Esophagus muscularis mucosa (tissue), 4 donors: ENCODE data around the gene FKBP5. TPM values are rescaled to one million over a fixed set of nuclear protein-coding genes. Genes with fewer than 3 reads are reported as not detected.

Experiments used
- DNase-seq: peaks from one replicate; pipeline ENCODE4 v3.0.0-alpha.2; 2017; ENCODE audit errors: extremely low spot score
- H3K27ac ChIP-seq, 4 donors: fragments of 200-600 bp; sonication (generic); replicated peaks in 1 of 4; 1 replicate in 3 of 4; 2 replicates in 1 of 4; pipeline ENCODE4 v1.5.1; 2016 to 2019; ENCODE audit warnings: mild to moderate bottlenecking in 1 of 4
- H3K27me3 ChIP-seq, 4 donors: fragments of 200-600 bp; sonication (generic); one replicate each; pipeline versions ENCODE4 v1.5.1 to v1.6.0; 2016 to 2019
- H3K36me3 ChIP-seq, 4 donors: fragments of 200-600 bp; sonication (generic); one replicate each; pipeline ENCODE4 v1.5.1; 2016 to 2019
- H3K4me1 ChIP-seq, 4 donors: fragments of 200-600 bp; sonication (generic); one replicate each; pipeline ENCODE4 v1.5.1; 2016 to 2019
- H3K4me3 ChIP-seq, 4 donors: fragments of 200-600 bp; sonication (generic); 1 replicate in 2 of 4; 2 replicates in 2 of 4; pipeline ENCODE4 v1.5.1; 2016 to 2019; ENCODE audit warnings: mild to moderate bottlenecking in 4 of 4, moderate library complexity in 1 of 4
- H3K9me3 ChIP-seq, 4 donors: fragments of 200-600 bp; sonication (generic); 1 replicate in 3 of 4; 2 replicates in 1 of 4; pipeline ENCODE4 v1.5.1; 2016 to 2019
- EP300 ChIP-seq: sonication (generic); formaldehyde crosslinking; IDR thresholded peaks from one replicate; pipeline ENCODE4 v1.6.1; 2017; ENCODE audit warnings: antibody characterized with exemption
- POLR2A ChIP-seq: fragments of 450-650 bp; IDR thresholded peaks from one replicate; pipeline ENCODE4 v1.6.1; 2017; ENCODE audit warnings: antibody characterized with exemption, moderate library complexity, mild to moderate bottlenecking, low read depth
- POLR2AphosphoS5 ChIP-seq, 2 donors: sonication (generic); formaldehyde crosslinking; IDR thresholded peaks; one replicate each; pipeline ENCODE4 v1.6.1; 2017; ENCODE audit warnings: antibody characterized with exemption in 2 of 2
- WGBS: methylation state at CpG from one replicate; pipeline ENCODE4 v1.1.5; 2018; 5-methylcytosine and 5-hydroxymethylcytosine counted together
- intact Hi-C: fragments of 100-400 bp; cut with DNase I; formaldehyde crosslinking; loops from one replicate; pipeline ENCODE4 v1.15.1; 2023
- total RNA-seq, 4 donors: library from RNA; depleted of rRNA; stranded (reverse); fragments of >200 nt; gene quantifications; one replicate each; pipeline versions ENCODE4 v1.1.0 to v1.2.1, GENCODE V29; 2016
- TF ChIP-seq, protein P1 (sequence below), 3 experiments: fragments of 200-600 bp in 2 of 3; fragments of 450-650 bp in 1 of 3; sonication (generic) in 2 of 3; IDR thresholded peaks; one replicate each; pipeline ENCODE4 v1.5.1; 2017 to 2019; ENCODE audit warnings: antibody characterized with exemption in 3 of 3, mild to moderate bottlenecking in 2 of 3, moderate library complexity in 1 of 3

FKBP5 gene
- total RNA-seq, 4 donors from 2014 or later: 477 to 689 (median 593) TPM

DNA sequence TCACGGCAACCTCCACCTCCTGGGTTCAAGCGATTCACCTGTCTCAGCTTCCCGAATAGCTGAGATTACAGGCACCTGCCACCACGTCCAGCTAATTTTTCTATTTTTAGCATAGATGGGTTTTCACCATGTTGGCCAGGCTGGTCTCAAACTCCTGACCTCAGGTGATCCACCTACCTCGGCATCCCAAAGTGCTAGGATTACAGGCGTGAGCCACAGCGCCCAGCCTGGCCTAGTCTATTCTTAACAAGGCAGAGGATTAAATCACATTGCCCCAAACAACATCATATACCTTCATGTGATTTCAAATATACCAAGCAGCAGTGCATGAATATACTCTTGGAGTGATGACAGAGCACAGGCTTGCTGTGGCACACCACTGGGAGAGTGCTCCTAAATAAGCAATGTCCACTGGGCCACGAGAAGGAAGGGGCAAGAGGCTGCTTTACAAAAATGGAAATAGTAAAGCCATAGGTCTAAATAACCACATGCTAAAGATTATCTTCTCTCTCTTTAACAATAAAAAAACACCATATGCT lies 99.4 kb downstream of the FKBP5 start:
- WGBS: 92% methylated on average over 8 of the region's 8 CpGs
- TF ChIP-seq EP300 (no peak), POLR2AphosphoS5 (IDR thresholded peaks at IDR 0.05) (peak in 1 of 2 donors; percentile 50), POLR2A (no peak)
- TF ChIP-seq, protein P1, sequence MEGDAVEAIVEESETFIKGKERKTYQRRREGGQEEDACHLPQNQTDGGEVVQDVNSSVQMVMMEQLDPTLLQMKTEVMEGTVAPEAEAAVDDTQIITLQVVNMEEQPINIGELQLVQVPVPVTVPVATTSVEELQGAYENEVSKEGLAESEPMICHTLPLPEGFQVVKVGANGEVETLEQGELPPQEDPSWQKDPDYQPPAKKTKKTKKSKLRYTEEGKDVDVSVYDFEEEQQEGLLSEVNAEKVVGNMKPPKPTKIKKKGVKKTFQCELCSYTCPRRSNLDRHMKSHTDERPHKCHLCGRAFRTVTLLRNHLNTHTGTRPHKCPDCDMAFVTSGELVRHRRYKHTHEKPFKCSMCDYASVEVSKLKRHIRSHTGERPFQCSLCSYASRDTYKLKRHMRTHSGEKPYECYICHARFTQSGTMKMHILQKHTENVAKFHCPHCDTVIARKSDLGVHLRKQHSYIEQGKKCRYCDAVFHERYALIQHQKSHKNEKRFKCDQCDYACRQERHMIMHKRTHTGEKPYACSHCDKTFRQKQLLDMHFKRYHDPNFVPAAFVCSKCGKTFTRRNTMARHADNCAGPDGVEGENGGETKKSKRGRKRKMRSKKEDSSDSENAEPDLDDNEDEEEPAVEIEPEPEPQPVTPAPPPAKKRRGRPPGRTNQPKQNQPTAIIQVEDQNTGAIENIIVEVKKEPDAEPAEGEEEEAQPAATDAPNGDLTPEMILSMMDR (IDR thresholded peaks at IDR 0.05): no peak
- H3K9me3 ChIP-seq: no peaks in the 10 kb centered on the region
- H3K27ac ChIP-seq: peak overlapping the region; percentile 84 to 98 (median 87)
- peaks cover 53 to 81% (median 71%) of the 10 kb centered on the region in 4 donors for H3K36me3 ChIP-seq
- peaks cover 71 to 100% (median 99%) of the 10 kb centered on the region in 4 donors for H3K4me1 ChIP-seq
- intact Hi-C loops: no loop called here
- H3K27me3 ChIP-seq: no peaks in the 10 kb centered on the region
- DNase-seq: no peak
- no peak overlapping the region for H3K4me3 ChIP-seq

DNA sequence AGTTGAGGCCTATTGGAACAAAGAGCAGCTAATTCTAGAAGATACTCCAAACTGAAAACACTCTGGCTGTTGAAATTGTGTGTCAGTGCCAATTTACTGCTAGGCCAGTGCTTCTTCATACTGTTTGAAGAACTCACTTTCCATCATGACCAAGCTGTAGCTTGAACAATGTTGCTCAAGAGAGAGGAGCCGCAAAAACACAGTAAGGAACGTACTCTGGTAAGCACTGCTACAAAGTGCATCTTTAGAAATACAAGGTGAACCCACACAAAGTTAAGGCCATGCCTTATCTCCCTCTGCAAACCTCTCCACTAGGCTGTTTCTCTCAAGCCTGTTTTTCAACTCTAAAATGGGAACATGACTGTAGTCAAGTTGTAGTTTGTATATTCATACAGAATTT lies 101.5 kb downstream of the FKBP5 start:
- Histone ChIP-seq H3K4me1 (peaks cover 61 to 100% (median 93%) of the 10 kb centered on the region in 4 donors), H3K27me3 (no peaks in the 10 kb centered on the region), H3K4me3 (no peak overlapping the region), H3K27ac (peak overlapping the region; percentile 84 to 98 (median 87)), H3K9me3 (no peaks in the 10 kb centered on the region), H3K36me3 (peaks cover 49 to 79% (median 67%) of the 10 kb centered on the region in 4 donors)
- no peak for DNase-seq
- TF ChIP-seq, protein P1 (IDR thresholded peaks at IDR 0.05): no peak
- TF ChIP-seq POLR2A (no peak), EP300 (no peak), POLR2AphosphoS5 (IDR thresholded peaks at IDR 0.05) (peak in 1 of 2 donors; percentile 60)
- 96% methylated on average over 2 of the region's 2 CpGs for WGBS
- intact Hi-C loops: no loop called here

DNA sequence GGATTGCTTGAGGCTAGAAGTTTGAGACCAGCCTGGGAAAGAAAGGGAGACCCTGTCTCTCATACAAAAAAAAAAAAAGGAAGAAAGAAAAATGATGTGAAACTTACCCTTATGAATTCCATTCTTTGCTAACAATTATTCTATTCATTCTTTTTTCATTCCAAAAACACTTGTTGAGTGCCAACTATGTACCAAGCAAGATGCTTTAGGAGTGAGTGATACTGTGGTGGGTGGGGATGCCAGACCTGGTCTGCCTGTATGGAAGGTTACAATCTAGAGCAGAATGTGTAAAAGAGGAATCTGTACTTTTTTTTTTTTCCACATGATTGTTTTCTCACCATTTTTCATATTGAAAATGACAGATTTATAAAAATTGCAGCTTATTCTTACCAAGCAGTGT lies 102.2 kb downstream of the FKBP5 start:
- Histone ChIP-seq H3K9me3 (no peaks in the 10 kb centered on the region), H3K4me3 (no peak overlapping the region), H3K36me3 (peaks cover 55 to 84% (median 69%) of the 10 kb centered on the region in 4 donors), H3K27ac (peak overlapping the region; percentile 84 to 98 (median 87)), H3K27me3 (no peaks in the 10 kb centered on the region), H3K4me1 (peaks cover 55 to 100% (median 87%) of the 10 kb centered on the region in 4 donors)
- intact Hi-C loops: no loop called here
- TF ChIP-seq, protein P1 (IDR thresholded peaks at IDR 0.05): no peak
- TF ChIP-seq POLR2A (no peak), POLR2AphosphoS5 (IDR thresholded peaks at IDR 0.05) (no peak)
- DNase-seq: no peak

DNA sequence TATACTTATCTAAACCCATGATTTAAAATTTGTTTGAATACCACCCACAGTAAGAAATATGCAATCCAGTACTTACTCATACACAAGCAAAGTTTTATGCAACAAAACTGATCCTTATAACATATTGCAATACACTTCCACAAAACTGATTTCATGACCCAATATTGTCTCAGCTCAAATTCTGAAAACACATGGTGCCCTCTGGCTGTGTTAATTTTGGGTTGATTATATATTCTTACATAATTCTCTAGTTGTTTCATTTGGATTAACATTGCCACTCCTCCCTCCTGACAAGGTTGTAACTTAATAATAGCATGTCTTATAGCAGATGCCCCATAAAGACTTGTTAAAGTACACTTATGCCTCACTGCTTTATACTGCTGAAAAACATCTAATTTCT lies 103.1 kb downstream of the FKBP5 start:
- intact Hi-C loops: loop anchor here (2.0 kb wide), 1 partner anchor 149 kb away; no protein-coding TSS in a partner anchor
- H3K9me3 ChIP-seq: no peaks in the 10 kb centered on the region
- no peak for TF ChIP-seq EP300
- TF ChIP-seq, protein P1 (IDR thresholded peaks at IDR 0.05): no peak
- no peak for TF ChIP-seq POLR2A
- TF ChIP-seq POLR2AphosphoS5 (IDR thresholded peaks at IDR 0.05): no peak
- peak overlapping the region; percentile 84 to 98 (median 87) for H3K27ac ChIP-seq
- H3K27me3 ChIP-seq: no peaks in the 10 kb centered on the region
- no peak overlapping the region for H3K4me3 ChIP-seq
- H3K36me3 ChIP-seq: peaks cover 59 to 92% (median 77%) of the 10 kb centered on the region in 4 donors
- no peak for DNase-seq
- H3K4me1 ChIP-seq: peaks cover 46 to 99% (median 79%) of the 10 kb centered on the region in 4 donors
